ENCODE data around the gene ONECUT2. TPM values are rescaled to one million over a fixed set of nuclear protein-coding genes. Genes with fewer than 3 reads are reported as not detected.

The ONECUT2 gene
- total RNA-seq, 2 donors from 2014 or later = 0.04 TPM

- no peak for TF ChIP-seq CTCF (IDR thresholded peaks at IDR 0.05)
- Histone ChIP-seq H3K9me3 (peaks cover 0 to 10% of the 10 kb centered on the region in 2 donors), H3K4me3 (no peak overlapping the region), H3K27me3 (no peaks in the 10 kb centered on the region), H3K4me1 (peaks cover 0 to 11% of the 10 kb centered on the region in 2 donors), H3K36me3 (no peaks in the 10 kb centered on the region), H3K27ac (no peak overlapping the region)
- no peak for DNase-seq (ENCODE audit: low spot score)
Measured at GRCh38 chr18:57529151-57529550, 94.0 kb downstream of the ONECUT2 start.

- no peak for DNase-seq (ENCODE audit: low spot score)
- no peak overlapping the region for H3K4me3 ChIP-seq
- H3K27me3 ChIP-seq = no peaks in the 10 kb centered on the region
- H3K36me3 ChIP-seq = no peaks in the 10 kb centered on the region
- TF ChIP-seq CTCF (IDR thresholded peaks at IDR 0.05) = no peak
- H3K27ac ChIP-seq = no peak overlapping the region
- H3K4me1 ChIP-seq = peaks cover 0 to 11% of the 10 kb centered on the region in 2 donors
- no peaks in the 10 kb centered on the region for H3K9me3 ChIP-seq
Measured at GRCh38 chr18:57533006-57533867, 98.1 kb downstream of the ONECUT2 start.

- no peak for DNase-seq (ENCODE audit: low spot score)
- Histone ChIP-seq H3K27me3 (no peaks in the 10 kb centered on the region), H3K27ac (no peak overlapping the region), H3K4me3 (no peak overlapping the region), H3K4me1 (peaks cover 0 to 11% of the 10 kb centered on the region in 2 donors), H3K9me3 (no peaks in the 10 kb centered on the region), H3K36me3 (no peaks in the 10 kb centered on the region)
- TF ChIP-seq CTCF (IDR thresholded peaks at IDR 0.05) = no peak
Measured at GRCh38 chr18:57533868-57534510, 98.8 kb downstream of the ONECUT2 start.

GRCh38 chr18:57534511-57534909 lies 99.3 kb downstream of the ONECUT2 start:
- TF ChIP-seq CTCF (IDR thresholded peaks at IDR 0.05) = no peak
- no peak for DNase-seq (ENCODE audit: low spot score)

GRCh38 chr18:57538614-57539013 lies 103.4 kb downstream of the ONECUT2 start:
- H3K9me3 ChIP-seq = no peaks in the 10 kb centered on the region
- H3K4me1 ChIP-seq = peaks cover 0 to under 1% of the 10 kb centered on the region in 2 donors
- no peaks in the 10 kb centered on the region for H3K36me3 ChIP-seq
- DNase-seq (ENCODE audit: low spot score) = no peak
- no peak overlapping the region for H3K4me3 ChIP-seq
- H3K27me3 ChIP-seq = no peaks in the 10 kb centered on the region
- H3K27ac ChIP-seq = no peak overlapping the region
- no peak for TF ChIP-seq CTCF (IDR thresholded peaks at IDR 0.05)

More at GRCh38 chr18:57534511-57534909, 99.3 kb downstream of the ONECUT2 start:
- no peak overlapping the region for H3K27ac ChIP-seq
- H3K9me3 ChIP-seq = no peaks in the 10 kb centered on the region
- no peak overlapping the region for H3K4me3 ChIP-seq
- H3K27me3 ChIP-seq = no peaks in the 10 kb centered on the region
- no peaks in the 10 kb centered on the region for H3K36me3 ChIP-seq
- peaks cover 0 to 11% of the 10 kb centered on the region in 2 donors for H3K4me1 ChIP-seq
